CD4-positive, alpha-beta T cell treated with Interleukin-12 subunit alpha and Interleukin-12 subunit beta, for 1 hour (primary cell): ENCODE data around the gene NEUROD1.
"Not testable (repeated sequence)": the region's sequence is repeated elsewhere in the genome, so short reads cannot be mapped to it uniquely, and the experiment has no call there.

Source experiments
- DNase-seq: peaks from one replicate; pipeline ENCODE4 v3.0.0-alpha.2; 2020

NEUROD1 gene

DNA sequence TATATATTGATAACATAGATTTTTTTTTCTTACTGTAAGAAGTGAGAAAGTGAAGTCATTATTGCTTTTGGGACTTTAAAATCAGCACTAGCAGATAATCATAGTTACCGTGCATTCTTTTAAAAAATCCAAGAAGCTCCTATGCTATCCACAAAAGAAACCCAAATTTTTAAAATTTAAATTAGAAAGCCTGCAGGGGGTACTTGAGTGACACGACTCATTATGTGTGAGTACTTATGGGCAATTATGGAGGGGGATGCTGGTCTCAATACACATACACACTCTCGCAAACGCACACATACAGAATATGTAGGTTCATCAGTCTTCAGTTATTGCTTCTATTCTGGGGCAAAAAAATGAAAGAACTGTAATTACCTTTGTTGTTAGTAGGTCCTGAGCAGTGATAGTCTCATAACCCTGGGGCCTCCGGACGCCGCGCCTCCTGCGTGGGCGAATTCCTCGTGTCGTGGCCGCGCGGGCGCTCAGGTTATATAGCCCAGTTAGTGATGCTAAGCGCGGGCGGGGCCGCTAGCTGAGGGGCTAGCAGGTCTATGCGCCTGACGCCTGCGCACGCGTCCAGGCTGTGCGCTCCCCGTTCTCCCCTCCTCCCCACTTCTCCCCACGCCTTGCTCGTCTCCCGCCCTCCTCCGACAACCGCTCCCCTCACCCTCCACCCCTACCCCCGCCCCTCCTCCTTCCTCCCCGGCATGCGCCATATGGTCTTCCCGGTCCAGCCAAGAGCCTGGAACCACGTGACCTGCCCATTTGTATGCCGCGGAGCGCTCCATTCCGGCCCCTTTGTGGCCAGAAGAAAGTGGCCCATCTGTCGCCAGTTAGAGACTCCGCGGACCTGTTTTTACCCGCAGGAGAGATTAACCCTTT, at the start of gene NEUROD1:
Gene NEUROD1, minus strand, starts transcription at position 463 of the 882 bp plus-strand sequence. CDS start 1,657 bp downstream, outside the sequence.
- no peak for DNase-seq

GRCh38 chr2:181725476-181725875, 45.2 kb upstream of the NEUROD1 start:
- no peak for DNase-seq

- DNase-seq: no peak
These were observed 44.3 kb upstream of the NEUROD1 start for GRCh38 chr2:181724662-181725061.

- no peak for DNase-seq
These were observed 43.4 kb upstream of the NEUROD1 start for GRCh38 chr2:181723731-181724130.

- DNase-seq: peak; percentile 76
These were observed 34.8 kb upstream of the NEUROD1 start for GRCh38 chr2:181715033-181715630.

- DNase-seq: not testable (repeated sequence)
These were observed 30.7 kb upstream of the NEUROD1 start for GRCh38 chr2:181711051-181711450.

DNA sequence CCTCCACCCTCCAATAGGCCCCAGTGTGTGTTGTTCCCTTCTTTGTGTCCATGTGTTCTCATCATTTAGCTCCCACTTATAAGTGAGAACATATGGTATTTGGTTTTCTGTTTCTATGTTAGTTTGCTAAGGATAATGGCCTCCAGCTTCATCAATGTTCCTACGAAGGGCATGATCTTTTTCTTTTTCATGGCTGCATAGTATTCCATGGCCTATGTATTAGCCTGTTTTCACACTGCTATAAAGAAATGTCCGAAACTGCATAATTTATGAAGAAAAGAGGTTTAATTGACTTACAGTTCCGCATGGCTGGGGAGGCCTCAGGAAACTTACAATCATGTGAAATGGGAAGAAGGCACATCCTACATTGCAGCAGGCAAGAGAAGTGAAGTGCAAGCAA, 22.2 kb upstream of the NEUROD1 start:
- not testable (repeated sequence) for DNase-seq

- no peak for DNase-seq
These were observed 17.9 kb upstream of the NEUROD1 start for GRCh38 chr2:181698223-181698622.

DNA sequence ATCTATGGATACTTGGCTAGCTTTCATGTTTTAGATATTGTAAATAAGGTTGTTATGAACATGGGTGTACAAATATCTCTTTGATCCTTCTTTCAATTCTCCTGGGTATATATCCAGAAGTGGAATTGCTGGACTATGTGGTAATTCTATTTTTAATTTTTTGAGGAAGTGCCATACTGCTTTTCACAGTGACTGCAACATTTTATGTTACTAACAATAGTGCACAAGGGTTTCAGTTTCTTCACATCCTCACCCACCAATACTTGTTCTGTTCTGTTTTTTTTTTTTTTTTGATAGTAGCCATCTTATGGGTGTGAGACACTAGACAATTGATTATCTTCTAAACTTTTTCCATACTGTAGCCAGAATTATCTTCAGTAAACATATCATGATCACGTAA, 17.3 kb upstream of the NEUROD1 start:
- no peak for DNase-seq

- no peak for DNase-seq
These were observed 16.8 kb upstream of the NEUROD1 start for GRCh38 chr2:181697126-181697525.

DNA sequence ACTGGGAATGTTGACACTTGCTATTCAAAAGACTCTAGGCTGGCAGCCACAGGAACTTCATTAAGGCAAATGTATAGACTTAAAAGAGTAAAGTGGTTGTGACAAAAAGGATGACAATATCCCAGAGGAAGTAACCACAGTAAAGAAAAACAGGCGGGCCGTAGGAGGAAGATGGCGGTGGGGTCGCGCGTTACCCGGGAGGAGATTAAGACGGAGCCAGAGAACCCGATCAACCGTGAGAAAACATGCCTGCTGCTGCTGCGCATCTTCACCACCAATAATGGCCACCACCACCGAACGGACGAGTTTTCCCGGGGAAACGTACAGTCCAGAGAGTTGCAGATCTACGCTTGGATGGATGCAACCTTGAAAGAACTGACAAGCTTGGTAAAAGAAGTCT, 14.0 kb upstream of the NEUROD1 start:
- DNase-seq: no peak

- no peak for DNase-seq
These were observed 10.5 kb upstream of the NEUROD1 start for GRCh38 chr2:181690860-181691259.

DNA sequence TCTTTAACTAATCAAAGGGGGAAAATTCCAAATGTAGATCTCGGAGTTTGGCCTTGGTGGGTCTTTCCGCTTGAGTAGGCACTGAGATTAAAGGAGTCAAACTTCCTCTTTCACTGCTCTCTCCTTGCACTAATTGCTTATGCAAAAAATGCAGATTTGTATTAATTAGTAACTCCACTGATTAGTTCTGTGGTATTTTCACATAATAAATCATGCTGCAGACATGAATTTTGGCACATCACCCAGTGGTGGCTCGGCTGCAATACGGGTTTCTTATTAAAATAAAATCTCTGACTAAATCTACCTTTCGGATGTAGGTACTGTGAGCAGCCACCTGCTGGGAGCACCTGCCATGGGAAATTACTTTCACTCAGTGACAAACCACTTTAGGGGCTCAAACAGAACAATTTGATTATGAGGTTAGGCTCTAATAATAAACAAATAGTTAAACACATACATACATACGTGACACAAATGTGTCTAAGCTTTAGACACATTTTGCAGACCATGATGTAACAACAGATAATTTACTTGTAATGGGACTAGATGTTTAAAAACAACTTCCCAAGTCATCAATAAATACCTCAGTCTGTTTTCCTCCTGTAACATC, 6.4 kb upstream of the NEUROD1 start:
- DNase-seq: no peak

DNA sequence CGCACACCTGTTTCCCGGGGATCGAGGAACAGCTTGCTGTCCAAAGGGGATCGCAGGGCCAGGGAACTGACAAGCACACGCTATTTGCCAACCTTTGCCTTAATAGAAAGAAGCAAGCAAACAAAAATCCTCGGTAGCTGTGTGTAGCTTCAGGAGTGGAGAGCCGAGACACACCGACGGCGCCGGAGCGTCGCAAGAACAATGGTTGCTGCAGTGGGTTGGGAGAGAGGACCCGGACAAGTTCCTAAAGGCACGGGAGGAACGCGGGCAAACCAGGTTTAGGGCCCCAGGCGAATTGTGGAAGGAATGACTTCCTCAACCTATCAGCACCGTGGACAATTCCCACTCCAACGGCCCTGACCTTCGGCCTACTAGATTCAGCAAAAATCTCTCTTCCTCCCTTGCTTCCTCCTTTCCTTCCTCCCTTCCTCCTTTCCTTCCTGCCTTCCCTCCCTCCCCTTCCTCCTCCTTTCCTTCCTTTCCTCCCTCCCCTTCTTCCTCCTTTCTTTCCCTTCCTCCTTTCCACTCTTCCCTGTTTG, 4.9 kb upstream of the NEUROD1 start:
- no peak for DNase-seq

- no peak for DNase-seq
These were observed 4.3 kb upstream of the NEUROD1 start for GRCh38 chr2:181684454-181685149.

GRCh38 chr2:181683518-181684453, 3.5 kb upstream of the NEUROD1 start:
- no peak for DNase-seq

- DNase-seq: no peak
These were observed 2.6 kb upstream of the NEUROD1 start for GRCh38 chr2:181682795-181683517.

DNA sequence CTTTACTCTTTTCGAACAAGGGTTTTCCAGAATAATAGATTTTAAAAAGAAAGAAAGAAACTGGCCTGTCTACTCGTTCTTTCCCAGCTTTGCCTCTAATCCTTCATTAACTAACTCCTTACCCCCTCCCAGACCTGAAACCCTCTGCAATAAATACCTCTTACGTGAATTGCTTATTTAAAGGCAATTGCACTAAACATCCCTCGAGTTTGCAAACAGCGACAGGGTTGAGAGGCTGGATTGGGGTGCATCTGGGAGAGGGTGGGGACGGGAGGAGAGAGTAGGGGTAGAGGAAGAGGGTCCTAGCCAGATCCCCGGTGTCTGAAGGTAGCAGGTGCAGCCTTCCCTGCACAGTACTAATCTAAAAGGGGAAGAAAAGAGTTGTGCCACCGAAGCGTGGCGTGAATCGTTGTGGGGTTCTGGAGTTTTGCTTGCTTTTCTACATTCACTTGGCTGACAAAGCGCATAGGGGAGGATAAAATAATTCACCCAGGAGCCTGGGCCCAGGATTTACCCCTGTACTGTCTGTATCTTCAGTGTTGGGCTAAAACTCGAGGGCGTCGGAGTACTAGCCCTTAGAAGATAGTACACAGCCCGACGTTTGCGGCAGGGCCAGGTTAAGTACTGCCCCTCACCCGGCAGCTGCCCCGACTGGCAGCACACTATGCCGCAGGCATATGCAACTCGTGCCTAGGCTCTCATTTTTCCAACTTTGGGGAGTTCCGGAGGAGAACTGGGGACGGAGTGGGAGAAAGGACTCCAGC, 1.9 kb upstream of the NEUROD1 start:
- DNase-seq: no peak

DNA sequence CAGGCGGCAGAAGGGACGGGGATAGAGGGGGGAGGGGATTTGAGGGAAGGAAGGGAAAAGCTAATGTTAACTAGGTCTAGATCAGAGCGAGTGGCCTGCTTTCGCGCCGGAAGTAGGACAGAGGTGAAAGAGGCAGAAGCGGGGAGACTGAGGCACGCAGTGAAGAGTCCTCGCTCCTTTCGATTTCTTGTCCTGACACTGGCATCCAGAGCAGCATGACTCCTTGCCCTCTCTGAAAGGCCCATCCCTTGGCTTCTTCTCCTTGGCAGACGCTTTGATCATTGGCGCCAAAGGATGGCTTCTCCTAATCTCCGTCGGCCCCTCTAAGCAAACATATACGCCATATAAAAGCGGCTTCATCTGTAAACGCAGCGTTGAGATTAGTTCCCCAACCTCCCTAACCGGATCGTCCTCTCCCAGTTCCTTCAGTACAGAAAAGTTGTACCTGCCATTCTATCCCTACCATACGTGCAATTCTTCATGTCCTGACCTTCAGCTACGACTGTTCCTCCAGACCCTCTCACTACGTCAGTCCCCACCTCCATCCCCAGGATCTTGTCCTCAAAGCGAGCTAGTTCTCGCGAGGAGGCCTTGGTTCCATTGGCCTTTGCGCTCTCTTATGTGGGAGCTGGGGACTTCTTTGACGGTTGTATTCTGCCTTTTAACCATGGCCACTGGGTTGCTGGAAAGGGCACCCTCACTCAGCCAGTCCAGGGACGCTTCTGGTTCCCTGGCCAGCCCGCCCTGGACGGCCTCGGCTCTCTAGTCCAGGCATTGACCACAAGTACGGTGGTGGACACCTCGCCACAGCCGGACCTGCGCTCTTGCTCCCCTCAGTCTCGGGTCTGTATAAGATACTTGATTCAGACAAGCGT, 857 bp upstream of the NEUROD1 start:
- no peak for DNase-seq
